Pancreas (tissue), 10 donors: ENCODE data around the gene STIM1. TPM values are rescaled to one million over a fixed set of nuclear protein-coding genes. Genes with fewer than 3 reads are reported as not detected.
"Not testable (repeated sequence)": the region's sequence is repeated elsewhere in the genome, so short reads cannot be mapped to it uniquely, and the experiment has no call there.

Experiments
- ATAC-seq, 4 donors: fragments of 200-7000 bp; cut with Tn5 transposase; one replicate each; pipeline versions ENCODE4 v1.8.0 to v1.9.1; 2020; ENCODE audit warnings: mild to moderate bottlenecking in 4 of 4, moderate library complexity in 4 of 4
- DNase-seq, 6 donors: peaks; one replicate each; pipeline ENCODE4 v3.0.0-alpha.2; 2020
- FAIRE-seq: peaks from 2 replicates; lab custom pipeline; 2012; peaks lifted over from hg19 to GRCh38; lab: Jason Lieb, UNC
- H3K27ac ChIP-seq, 4 donors: fragments of 200-600 bp; sonication (generic); 1 replicate in 3 of 4; 2 replicates in 1 of 4; pipeline versions ENCODE4 v1.5.0 to v1.8.0; 2020
- H3K27me3 ChIP-seq, 4 donors: fragments of 200-600 bp; one replicate each; pipeline ENCODE4 v1.8.0; 2021
- H3K36me3 ChIP-seq, 3 donors: fragments of 200-600 bp; sonication (generic) in 1 of 3; one replicate each; pipeline versions ENCODE4 v1.5.0 to v1.8.0; 2020 to 2021
- H3K4me1 ChIP-seq, 3 donors: fragments of 200-600 bp; one replicate each; pipeline ENCODE4 v1.8.0; 2021
- H3K4me3 ChIP-seq, 4 donors: fragments of 200-600 bp; sonication (generic) in 2 of 4; one replicate each; pipeline versions ENCODE4 v1.5.0 to v1.8.0; 2020 to 2021
- H3K9me3 ChIP-seq, 4 donors: fragments of 200-600 bp; one replicate each; pipeline ENCODE4 v1.8.0; 2021
- WGBS, 2 donors: extraction: QIAGEN DNeasy Blood & Tissue Kit; methylation state at CpG; one replicate each; pipeline ENCODE4 v1.1.7; 2013; 5-methylcytosine and 5-hydroxymethylcytosine counted together
- intact Hi-C, 3 donors: fragments of 100-400 bp; cut with DNase I; formaldehyde crosslinking; loops; one replicate each; pipeline versions ENCODE4 v1.11.1 to v1.14.2; 2022
- polyA plus RNA-seq, 2 donors: library from polyadenylated mRNA; stranded (reverse); fragments of 200-250 nt; gene quantifications; one replicate each; pipeline ENCODE4 v1.2.3, GENCODE V29; 2013
- total RNA-seq, 6 donors: library from RNA; stranded (reverse); fragmentation: NEBNext Ultra II Directional in 4 of 6; extraction: Animal tissue kit (Norgen Biotek cat#: 25700) in 4 of 6; gene quantifications; one replicate each; pipeline versions ENCODE4 v1.2.1 to v1.2.4, GENCODE V29; 2021 to 2023
- TF ChIP-seq, protein P1 (sequence below), 4 donors: fragments of 200-600 bp; sonication (generic) in 3 of 4; IDR thresholded peaks; one replicate each; pipeline versions ENCODE4 v1.5.0 to v1.8.0; 2021; ENCODE audit warnings: antibody characterized with exemption in 4 of 4
- donor health status: healthy with polysubstance abuse.
- donor health status: DM: no; HTN: no; CAD: no; lungs with moderate emphysema.
- donor health status: DM: no; HTN: no; CAD: no.
- donor health status: control.
- donor health status: control.
- donor health status: Bipolar disorder and iron deficiency.
- donor health status: DM: yes; HTN: yes; CAD: no.
- donor health status: DM: no; HTN: no; CAD: no.
- donor health status: DM: no; HTN: no; CAD: no.
- donor health status: DM: yes; HTN: yes; CAD: no.

The STIM1 gene
- total and polyA plus RNA-seq, 8 donors: 10.2 to 28.9 (median 18.8) TPM

DNA sequence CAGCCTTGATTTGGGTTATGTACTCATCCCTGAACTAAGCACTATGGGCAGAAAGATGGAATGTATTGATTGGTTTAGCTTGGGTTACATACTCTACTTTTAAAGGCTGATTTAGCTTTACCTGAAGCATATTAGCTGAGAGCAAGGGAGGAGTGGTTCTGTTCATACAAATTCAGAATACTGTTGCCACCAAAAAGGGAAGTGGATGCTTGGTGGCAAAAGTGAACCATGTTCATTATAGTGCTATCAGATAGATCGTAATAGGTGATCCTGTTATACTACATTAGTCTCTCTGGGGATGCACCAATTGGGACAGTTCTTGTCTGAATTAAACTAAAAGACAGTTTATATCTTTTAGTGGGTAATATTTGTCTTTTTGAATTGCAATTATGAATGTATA lies 194.7 kb downstream of the STIM1 start:
- H3K27ac ChIP-seq: no peak overlapping the region
- no peak overlapping the region for H3K4me3 ChIP-seq
- DNase-seq: no peak
- no peak for ATAC-seq
- no peaks in the 10 kb centered on the region for H3K4me1 ChIP-seq
- H3K9me3 ChIP-seq: no peaks in the 10 kb centered on the region
- no peak for FAIRE-seq
- no peaks in the 10 kb centered on the region for H3K36me3 ChIP-seq
- intact Hi-C loops: no loop called here
- H3K27me3 ChIP-seq: no peaks in the 10 kb centered on the region
- TF ChIP-seq, protein P1, sequence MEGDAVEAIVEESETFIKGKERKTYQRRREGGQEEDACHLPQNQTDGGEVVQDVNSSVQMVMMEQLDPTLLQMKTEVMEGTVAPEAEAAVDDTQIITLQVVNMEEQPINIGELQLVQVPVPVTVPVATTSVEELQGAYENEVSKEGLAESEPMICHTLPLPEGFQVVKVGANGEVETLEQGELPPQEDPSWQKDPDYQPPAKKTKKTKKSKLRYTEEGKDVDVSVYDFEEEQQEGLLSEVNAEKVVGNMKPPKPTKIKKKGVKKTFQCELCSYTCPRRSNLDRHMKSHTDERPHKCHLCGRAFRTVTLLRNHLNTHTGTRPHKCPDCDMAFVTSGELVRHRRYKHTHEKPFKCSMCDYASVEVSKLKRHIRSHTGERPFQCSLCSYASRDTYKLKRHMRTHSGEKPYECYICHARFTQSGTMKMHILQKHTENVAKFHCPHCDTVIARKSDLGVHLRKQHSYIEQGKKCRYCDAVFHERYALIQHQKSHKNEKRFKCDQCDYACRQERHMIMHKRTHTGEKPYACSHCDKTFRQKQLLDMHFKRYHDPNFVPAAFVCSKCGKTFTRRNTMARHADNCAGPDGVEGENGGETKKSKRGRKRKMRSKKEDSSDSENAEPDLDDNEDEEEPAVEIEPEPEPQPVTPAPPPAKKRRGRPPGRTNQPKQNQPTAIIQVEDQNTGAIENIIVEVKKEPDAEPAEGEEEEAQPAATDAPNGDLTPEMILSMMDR (IDR thresholded peaks at IDR 0.05): no peak
- WGBS, 2 donors: 95 to 100% methylated on average over 1 of the region's 1 CpG

DNA sequence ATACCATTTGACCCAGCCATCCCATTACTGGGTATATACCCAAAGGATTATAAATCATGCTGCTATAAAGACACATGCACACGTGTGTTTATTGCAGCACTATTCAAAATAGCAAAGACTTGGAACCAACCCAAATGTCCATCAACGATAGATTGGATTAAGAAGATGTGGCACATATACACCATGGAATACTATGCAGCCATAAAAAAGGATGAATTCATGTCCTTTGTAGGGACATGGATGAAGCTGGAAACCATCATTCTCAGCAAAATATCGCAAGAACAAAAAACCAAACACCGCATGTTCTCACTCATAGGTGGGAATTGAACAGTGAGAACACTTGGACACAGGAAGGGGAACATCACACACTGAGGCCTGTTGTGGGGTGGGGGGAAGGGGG lies 197.7 kb downstream of the STIM1 start:
- intact Hi-C loops, DNase-seq, H3K4me3 ChIP-seq, H3K27ac ChIP-seq, ATAC-seq, H3K27me3 ChIP-seq, H3K9me3 ChIP-seq, H3K4me1 ChIP-seq, H3K36me3 ChIP-seq, FAIRE-seq: not testable (repeated sequence)
- 84 to 99% methylated on average over 4 of the region's 4 CpGs for WGBS, 2 donors

- 86 to 90% methylated on average over 1 of the region's 1 CpG for WGBS, 2 donors
- Histone ChIP-seq H3K4me3 (no peak overlapping the region), H3K4me1 (no peaks in the 10 kb centered on the region), H3K27ac (no peak overlapping the region), H3K27me3 (no peaks in the 10 kb centered on the region), H3K9me3 (no peaks in the 10 kb centered on the region), H3K36me3 (no peaks in the 10 kb centered on the region)
- intact Hi-C loops: no loop called here
- TF ChIP-seq, protein P1 (IDR thresholded peaks at IDR 0.05): no peak
- no peak for DNase-seq
- no peak for FAIRE-seq
- no peak for ATAC-seq
Measured at GRCh38 chr11:4054643-4055042, 199.2 kb downstream of the STIM1 start.

DNA sequence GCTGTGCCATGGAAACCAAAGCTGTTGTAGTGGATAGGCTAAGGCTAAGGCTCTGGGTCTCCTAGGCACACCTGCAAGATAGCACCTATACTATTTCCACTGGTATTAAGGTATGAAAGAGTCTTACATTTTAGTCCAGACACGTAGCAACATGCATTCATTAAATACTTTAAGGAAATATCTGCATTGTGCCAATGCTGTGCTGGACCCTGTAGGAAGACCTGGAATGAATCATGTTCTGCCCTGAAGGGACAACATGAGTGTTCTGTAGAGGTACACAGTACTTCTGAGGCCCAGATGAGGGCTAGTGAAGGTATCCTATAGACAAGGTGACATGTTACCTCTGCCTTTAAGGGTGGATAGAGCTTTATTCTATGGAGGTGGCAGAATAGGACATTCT lies 204.0 kb downstream of the STIM1 start:
- 88 to 93% methylated on average over 1 of the region's 1 CpG for WGBS, 2 donors
- no peak for ATAC-seq
- Histone ChIP-seq H3K9me3 (no peaks in the 10 kb centered on the region), H3K36me3 (peaks cover 0 to 6% (median 0%) of the 10 kb centered on the region in 3 donors), H3K27me3 (no peaks in the 10 kb centered on the region), H3K27ac (no peak overlapping the region), H3K4me1 (no peaks in the 10 kb centered on the region), H3K4me3 (no peak overlapping the region)
- DNase-seq: no peak
- FAIRE-seq: no peak
- intact Hi-C loops: no loop called here
- TF ChIP-seq, protein P1 (IDR thresholded peaks at IDR 0.05): no peak

GRCh38 chr11:4060182-4060923 lies 204.9 kb downstream of the STIM1 start:
- WGBS, 2 donors: 44 to 45% methylated on average over 4 of the region's 4 CpGs
- DNase-seq (no peak), FAIRE-seq (no peak), ATAC-seq (peak in 3 of 4 donors; percentile 46 to 53 (median 51))
- Histone ChIP-seq H3K4me3 (no peak overlapping the region), H3K4me1 (no peaks in the 10 kb centered on the region), H3K27ac (no peak overlapping the region), H3K36me3 (peaks cover 0 to 6% (median 0%) of the 10 kb centered on the region in 3 donors), H3K9me3 (no peaks in the 10 kb centered on the region), H3K27me3 (no peaks in the 10 kb centered on the region)
- TF ChIP-seq, protein P1 (IDR thresholded peaks at IDR 0.05): no peak
- intact Hi-C loops: no loop called here
